ENCODE data around the gene KIFBP.

- TF ChIP-seq CTCF (IDR thresholded peaks at IDR 0.05) (no peak), ZFX (IDR thresholded peaks at IDR 0.05; ENCODE audit: borderline replicate concordance) (no peak)
Observed at GRCh38 chr10:69060127-69060798, 71.7 kb downstream of the KIFBP start.

Measured in 22Rv1 (cell line).